HG03521 (cell line): ENCODE results near the gene MIS12.

Source experiments
- ATAC-seq: cut with Tn5 transposase; IDR thresholded peaks from one replicate; pipeline ENCODE4 v1.9.1; 2021; ENCODE audit warnings: mild to moderate bottlenecking, moderate library complexity; ENCODE audit not compliant: unreplicated experiment

Gene MIS12

DNA sequence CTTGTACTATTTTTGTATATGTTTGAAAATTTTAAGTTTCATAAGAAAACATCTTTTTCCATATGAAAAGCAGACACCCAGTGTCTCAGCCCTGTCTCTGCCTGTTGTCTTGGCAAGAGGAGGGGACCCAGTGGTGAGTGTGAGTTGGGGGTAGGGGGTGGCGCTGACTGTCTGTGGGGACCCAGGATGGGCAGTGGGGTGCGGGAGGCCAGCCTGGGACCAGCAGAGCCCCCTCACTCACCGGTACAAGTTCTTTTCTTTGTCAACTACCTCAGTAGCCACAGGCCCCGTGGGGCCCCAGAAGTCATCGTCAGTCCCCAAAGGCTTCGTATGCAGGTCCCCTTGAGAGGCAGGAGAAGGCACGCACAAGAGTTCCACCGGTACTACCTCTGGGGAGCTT is 46.2 kb downstream of the MIS12 start:
- no peak for ATAC-seq

DNA sequence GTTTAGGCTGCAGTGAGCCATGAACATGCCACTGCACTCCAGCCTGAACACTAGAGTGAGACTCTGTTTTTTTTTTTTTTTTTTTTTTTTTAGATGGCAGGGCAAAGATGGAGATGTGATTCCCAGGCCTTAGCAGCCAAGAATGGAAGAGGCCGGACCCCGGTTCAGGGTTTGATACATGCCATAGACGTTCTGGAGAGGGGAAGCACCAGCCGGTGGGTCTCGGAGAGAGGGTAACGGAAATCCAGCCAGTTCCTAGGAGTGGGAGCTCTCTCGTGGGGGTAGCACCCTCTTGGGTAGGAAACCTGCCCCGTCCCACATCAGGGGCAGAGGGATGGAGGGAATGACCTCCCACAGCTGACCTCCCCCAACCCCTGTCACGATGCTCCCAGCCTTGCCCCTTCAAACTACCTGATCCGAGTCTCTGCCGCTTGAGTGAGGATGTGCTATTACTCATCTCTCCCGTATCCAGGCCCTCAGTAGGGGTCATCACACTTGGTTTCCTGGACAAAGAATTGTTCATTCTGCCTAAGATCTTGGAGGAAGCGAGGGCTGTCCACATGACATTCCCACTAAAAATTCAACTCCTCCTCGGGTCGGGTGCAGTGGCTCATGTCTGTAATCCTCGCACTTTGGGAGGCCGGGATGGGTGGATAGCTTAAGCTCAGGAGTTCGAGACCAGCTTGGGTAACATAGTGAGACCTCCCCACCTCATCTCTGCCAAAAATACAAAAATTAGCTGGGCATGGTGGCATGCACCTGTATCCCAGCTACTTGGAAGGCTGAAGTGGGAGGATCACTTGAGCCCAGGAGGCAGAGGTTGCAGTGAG is 47.3 kb downstream of the MIS12 start:
- ATAC-seq: no peak

DNA sequence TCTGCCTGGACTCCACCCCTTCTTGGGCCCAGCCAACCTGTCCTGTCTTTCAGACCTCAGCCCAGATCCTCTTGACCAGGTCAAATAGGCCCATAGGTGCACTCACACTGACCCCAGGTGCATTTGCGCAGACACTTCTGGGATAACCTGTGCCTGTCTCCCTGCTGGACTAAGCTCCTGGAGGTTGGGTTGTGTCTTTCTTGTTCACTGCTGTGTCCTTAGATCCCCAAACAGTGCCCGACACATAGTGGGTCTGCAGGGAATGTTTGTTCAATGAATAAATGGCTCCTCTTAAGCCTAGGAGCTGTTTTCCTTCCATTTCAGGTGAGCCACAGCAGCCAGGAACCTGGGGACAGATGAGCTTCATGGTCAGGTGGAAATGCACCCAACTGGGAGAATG is 49.1 kb downstream of the MIS12 start:
- ATAC-seq: no peak

DNA sequence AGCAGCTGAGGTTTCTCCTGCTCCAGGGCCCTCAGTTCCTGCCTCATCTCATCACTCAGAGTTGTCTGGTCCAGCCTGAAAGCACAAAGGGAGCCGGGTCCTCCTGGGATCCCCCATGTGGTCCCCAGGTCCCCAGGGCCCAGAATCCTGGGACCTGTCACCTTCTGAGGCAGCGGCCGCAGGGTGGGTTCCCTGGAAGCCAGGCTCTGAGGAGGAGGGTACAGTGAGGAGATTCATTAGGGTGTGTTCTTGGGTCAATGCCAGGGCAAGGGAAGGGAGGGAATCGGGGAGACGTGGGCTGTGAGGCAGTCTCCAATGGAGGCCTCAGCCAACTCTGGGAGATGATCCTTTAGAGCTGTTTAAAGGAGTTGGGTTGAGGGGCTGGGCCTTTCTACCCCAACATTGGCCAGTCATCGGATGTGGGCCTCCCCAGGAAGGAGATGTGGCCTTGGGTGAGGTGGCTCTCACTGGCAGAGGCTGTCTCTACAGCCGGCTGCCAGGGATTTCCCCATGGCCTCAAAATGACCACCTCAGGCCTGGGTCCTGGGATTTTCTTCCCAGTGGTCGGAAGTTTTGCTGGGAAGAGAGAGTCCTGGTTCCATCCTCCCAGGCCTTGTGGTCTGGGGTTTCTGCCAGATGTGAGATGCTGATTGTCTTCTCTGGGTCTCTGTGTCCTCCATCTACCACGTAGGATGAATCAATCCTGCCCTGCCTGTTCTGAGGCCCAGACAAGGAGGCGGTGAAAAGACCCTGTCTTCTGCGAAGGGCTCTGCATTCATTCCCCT is 50.7 kb downstream of the MIS12 start:
- no peak for ATAC-seq

DNA sequence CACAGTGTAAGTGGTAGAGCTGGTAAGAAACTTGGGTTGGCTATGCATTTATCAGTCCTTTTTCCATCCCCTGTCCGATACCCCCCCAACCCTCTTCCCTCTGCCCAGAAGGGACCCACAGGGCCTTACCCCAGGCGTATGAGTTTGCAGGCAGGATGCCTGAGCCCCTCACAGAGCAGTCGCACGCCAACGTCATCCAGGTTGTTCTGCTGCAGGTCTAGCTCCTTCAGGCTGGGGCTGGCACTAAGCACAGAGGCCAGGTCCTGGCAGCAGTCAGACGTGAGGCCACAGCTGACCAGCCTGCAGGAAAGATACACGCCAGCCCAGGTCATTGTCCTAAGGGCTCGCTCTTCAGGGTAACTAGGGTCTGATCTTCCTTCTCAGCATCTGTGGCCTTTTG is 52.9 kb downstream of the MIS12 start:
- no peak for ATAC-seq

DNA sequence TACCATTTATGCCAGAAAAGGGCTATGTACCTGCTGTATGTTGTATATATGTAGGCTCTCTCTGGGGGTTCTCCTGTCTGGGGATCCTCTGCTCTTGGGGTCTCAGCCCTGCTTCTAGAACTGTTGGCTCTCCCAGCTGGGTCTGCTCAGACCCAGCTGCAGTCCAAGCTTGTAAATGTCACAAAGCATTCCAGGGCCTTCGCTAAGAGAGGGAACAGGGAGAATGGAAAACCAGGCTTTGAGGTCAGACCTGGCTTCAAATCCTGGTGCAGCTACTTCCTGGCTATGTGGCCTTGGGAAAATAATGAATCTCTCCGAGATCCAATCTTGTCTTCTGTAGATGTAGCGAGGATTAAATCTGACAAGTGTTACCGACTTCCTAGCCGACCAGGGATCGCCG is 54.0 kb downstream of the MIS12 start:
- ATAC-seq: no peak
